CD14-positive monocyte (primary cell): ENCODE results near the gene SPON1. TPM values are rescaled to one million over a fixed set of nuclear protein-coding genes. Genes with fewer than 3 reads are reported as not detected.

Experiments used
- DNase-seq, 3 donors: peaks; one replicate each; pipeline ENCODE4 v3.0.0-alpha.2; 2011 to 2022
- H2AFZ ChIP-seq: 2 replicates; pipeline ENCODE4 v1.6.0; 2012; ENCODE audit warnings: mild to moderate bottlenecking, low read depth, low read length, inconsistent platforms; ENCODE audit not compliant: insufficient read depth, poor library complexity, severe bottlenecking
- H3K27ac ChIP-seq, 2 donors: 1 replicate in 1 of 2; 2 replicates in 1 of 2; pipeline ENCODE4 v1.5.1; 2012 to 2013; ENCODE audit warnings: low read length in 2 of 2, control low read depth in 1 of 2, inconsistent platforms in 1 of 2, low read depth in 1 of 2, mild to moderate bottlenecking in 1 of 2
- H3K27me3 ChIP-seq, 2 donors: one replicate each; pipeline versions ENCODE4 v1.6.0 to v1.6.1; 2011 to 2013; ENCODE audit warnings: low read length in 2 of 2; ENCODE audit not compliant: control insufficient read depth in 2 of 2, insufficient read depth in 2 of 2
- H3K36me3 ChIP-seq, 2 donors: replicated peaks in 1 of 2; 1 replicate in 1 of 2; 2 replicates in 1 of 2; pipeline versions ENCODE4 v1.5.1 to v1.6.1; 2012 to 2013; ENCODE audit warnings: low read length in 2 of 2, control low read depth in 1 of 2, inconsistent platforms in 1 of 2, mild to moderate bottlenecking in 1 of 2; ENCODE audit not compliant: insufficient read depth in 2 of 2, control insufficient read depth in 1 of 2
- H3K4me1 ChIP-seq, 2 donors: 1 replicate in 1 of 2; 2 replicates in 1 of 2; pipeline versions ENCODE4 v1.5.1 to v1.6.1; 2012 to 2013; ENCODE audit warnings: low read length in 2 of 2, control low read depth in 1 of 2, inconsistent platforms in 1 of 2, mild to moderate bottlenecking in 1 of 2, moderate library complexity in 1 of 2; ENCODE audit not compliant: insufficient read depth in 2 of 2, control insufficient read depth in 1 of 2
- H3K4me2 ChIP-seq: replicated peaks from 2 replicates; pipeline ENCODE3; 2012; ENCODE audit warnings: low read length, moderate library complexity, mild to moderate bottlenecking; ENCODE audit not compliant: poor library complexity, severe bottlenecking; ENCODE audit errors: extremely low read depth
- H3K4me3 ChIP-seq, 3 experiments: fragments of 200-600 bp in 1 of 3; sonication (generic) in 1 of 3; replicated peaks in 1 of 3; 1 replicate in 2 of 3; 2 replicates in 1 of 3; pipeline ENCODE4 v1.5.1; 2011 to 2013; ENCODE audit warnings: low read length in 3 of 3, mild to moderate bottlenecking in 3 of 3, control low read depth in 2 of 3, low read depth in 2 of 3, inconsistent platforms in 1 of 3, moderate library complexity in 1 of 3
- H3K79me2 ChIP-seq: 2 replicates; pipeline ENCODE4 v1.6.0; 2012; ENCODE audit warnings: mild to moderate bottlenecking, control low read depth, inconsistent platforms, low read length, moderate library complexity; ENCODE audit not compliant: insufficient read depth
- H3K9ac ChIP-seq: 2 replicates; pipeline ENCODE4 v1.6.0; 2017; ENCODE audit warnings: low read length, mild to moderate bottlenecking; ENCODE audit not compliant: insufficient read depth, poor library complexity, severe bottlenecking
- H3K9me3 ChIP-seq, 2 donors: replicated peaks in 1 of 2; 1 replicate in 1 of 2; 2 replicates in 1 of 2; pipeline versions ENCODE4 v1.5.1 to v1.6.1; 2012 to 2013; ENCODE audit warnings: low read length in 2 of 2, control low read depth in 1 of 2; ENCODE audit not compliant: control insufficient read depth in 1 of 2, insufficient read depth in 1 of 2
- H4K20me1 ChIP-seq: 2 replicates; pipeline ENCODE4 v1.6.0; 2012; ENCODE audit warnings: mild to moderate bottlenecking, low read length, control low read depth, moderate library complexity; ENCODE audit not compliant: insufficient read depth
- H3K27ac Mint-ChIP-seq, 7 donors: one replicate each; pipeline ENCODE4 v1.8.0; 2020; ENCODE audit warnings: mild to moderate bottlenecking in 7 of 7, mixed read lengths in 7 of 7, moderate library complexity in 6 of 7, inconsistent platforms in 2 of 7
- H3K27me3 Mint-ChIP-seq, 3 donors: one replicate each; pipeline ENCODE4 v1.8.0; 2021 to 2022; ENCODE audit warnings: low read depth in 3 of 3, mild to moderate bottlenecking in 3 of 3, mixed read lengths in 3 of 3, moderate library complexity in 3 of 3, inconsistent platforms in 1 of 3
- H3K36me3 Mint-ChIP-seq, 2 donors: one replicate each; pipeline ENCODE4 v1.8.0; 2020; ENCODE audit warnings: mixed read lengths in 2 of 2, inconsistent platforms in 1 of 2, mild to moderate bottlenecking in 1 of 2
- H3K4me1 Mint-ChIP-seq: one replicate; pipeline ENCODE4 v1.8.0; 2020; ENCODE audit warnings: mild to moderate bottlenecking, mixed read lengths
- H3K4me3 Mint-ChIP-seq, 2 donors: one replicate each; pipeline ENCODE4 v1.8.0; 2020; ENCODE audit warnings: mild to moderate bottlenecking in 2 of 2, mixed read lengths in 2 of 2, moderate library complexity in 1 of 2
- H3K9me3 Mint-ChIP-seq, 7 donors: one replicate each; pipeline ENCODE4 v1.8.0; 2020 to 2022; ENCODE audit warnings: mixed read lengths in 7 of 7, mild to moderate bottlenecking in 6 of 7, moderate library complexity in 6 of 7, inconsistent platforms in 2 of 7
- CTCF ChIP-seq: fragments of 200-600 bp; IDR thresholded peaks from one replicate; pipeline ENCODE4 v1.8.0; 2022; ENCODE audit warnings: antibody characterized with exemption, mild to moderate bottlenecking
- WGBS: methylation state at CpG from one replicate; pipeline ENCODE4 v1.1.5; 2013; ENCODE audit warnings: missing lambda C conversion rate; ENCODE audit not compliant: insufficient coverage; 5-methylcytosine and 5-hydroxymethylcytosine counted together
- intact Hi-C, 2 donors: fragments of 100-400 bp; cut with micrococcal nuclease; formaldehyde crosslinking; loops; one replicate each; pipeline versions ENCODE4 v1.15.0 to v1.15.1; 2023
- polyA plus RNA-seq, 3 donors: library from polyadenylated mRNA; depleted of rRNA in 1 of 3; unstranded in 2 of 3; stranded (reverse) in 1 of 3; fragments of 300-500 nt in 2 of 3; fragments of >200 nt in 1 of 3; fragmentation: Illumina TruSeq in 2 of 3; gene quantifications; 1 replicate in 2 of 3; 2 replicates in 1 of 3; pipeline ENCODE4 v1.2.3, GENCODE V29; 2012 to 2021

The SPON1 gene
- polyA plus RNA-seq, 3 donors: not detected

GRCh38 chr11:14110629-14111028, 148.1 kb downstream of the SPON1 start:
- Histone ChIP-seq H3K4me2 (no peak overlapping the region), H2AFZ (no peak overlapping the region), H3K9me3 (no peaks in the 10 kb centered on the region), H3K79me2 (no peaks in the 10 kb centered on the region), H3K27ac (no peak overlapping the region), H3K4me3 (no peak overlapping the region), H3K27me3 (no peaks in the 10 kb centered on the region), H3K36me3 (no peaks in the 10 kb centered on the region), H4K20me1 (no peaks in the 10 kb centered on the region), H3K4me1 (no peaks in the 10 kb centered on the region), H3K9ac (no peak overlapping the region)
- no peak for TF ChIP-seq CTCF
- no peaks in the 10 kb centered on the region for H3K4me1 Mint-ChIP-seq
- DNase-seq: no peak
- intact Hi-C loops: no loop called here
- WGBS: 71% methylated on average over 2 of the region's 2 CpGs
- H3K36me3 Mint-ChIP-seq: no peaks in the 10 kb centered on the region
- H3K27me3 Mint-ChIP-seq: peaks cover 0 to 3% (median 0%) of the 10 kb centered on the region in 3 donors
- H3K27ac Mint-ChIP-seq: no peak overlapping the region
- H3K4me3 Mint-ChIP-seq: no peak overlapping the region
- peaks cover 0 to 6% (median 0%) of the 10 kb centered on the region in 7 donors for H3K9me3 Mint-ChIP-seq

GRCh38 chr11:14111496-14111895, 149.0 kb downstream of the SPON1 start:
- H3K4me3 Mint-ChIP-seq: no peak overlapping the region

More at GRCh38 chr11:14111496-14111895, 149.0 kb downstream of the SPON1 start:
- Histone ChIP-seq H4K20me1 (no peaks in the 10 kb centered on the region), H3K9ac (no peak overlapping the region), H3K27me3 (no peaks in the 10 kb centered on the region), H3K27ac (no peak overlapping the region), H3K4me2 (no peak overlapping the region), H3K36me3 (no peaks in the 10 kb centered on the region), H3K79me2 (no peaks in the 10 kb centered on the region), H2AFZ (no peak overlapping the region), H3K9me3 (no peaks in the 10 kb centered on the region), H3K4me1 (no peaks in the 10 kb centered on the region), H3K4me3 (no peak overlapping the region)
- peaks cover 0 to 3% (median 0%) of the 10 kb centered on the region in 3 donors for H3K27me3 Mint-ChIP-seq
- intact Hi-C loops: no loop called here
- no peak for DNase-seq
- H3K36me3 Mint-ChIP-seq: no peaks in the 10 kb centered on the region
- no peak for TF ChIP-seq CTCF
- H3K27ac Mint-ChIP-seq: no peak overlapping the region
- peaks cover 0 to 6% (median 1%) of the 10 kb centered on the region in 7 donors for H3K9me3 Mint-ChIP-seq
- WGBS: no CpG with 5 or more reads among the region's 2 CpGs
- H3K4me1 Mint-ChIP-seq: no peaks in the 10 kb centered on the region
